Coronary artery (tissue), 2 donors: Measurements from ENCODE around the gene IL17D.

Source experiments
- DNase-seq: peaks from one replicate; pipeline ENCODE4 v3.0.0-alpha.2; 2017; ENCODE audit warnings: low spot score
- H3K27ac ChIP-seq, 2 donors: fragments of 200-600 bp; sonication (generic); one replicate each; pipeline ENCODE4 v1.5.1; 2016 to 2019
- H3K4me3 ChIP-seq: fragments of 200-600 bp; sonication (generic); 2 replicates; pipeline ENCODE4 v1.5.1; 2016; ENCODE audit warnings: mild to moderate bottlenecking, moderate library complexity
- TF ChIP-seq, protein P1 (sequence below): fragments of 200-600 bp; sonication (generic); IDR thresholded peaks from one replicate; pipeline ENCODE4 v1.5.1; 2019; ENCODE audit warnings: antibody characterized with exemption

The IL17D gene

DNA sequence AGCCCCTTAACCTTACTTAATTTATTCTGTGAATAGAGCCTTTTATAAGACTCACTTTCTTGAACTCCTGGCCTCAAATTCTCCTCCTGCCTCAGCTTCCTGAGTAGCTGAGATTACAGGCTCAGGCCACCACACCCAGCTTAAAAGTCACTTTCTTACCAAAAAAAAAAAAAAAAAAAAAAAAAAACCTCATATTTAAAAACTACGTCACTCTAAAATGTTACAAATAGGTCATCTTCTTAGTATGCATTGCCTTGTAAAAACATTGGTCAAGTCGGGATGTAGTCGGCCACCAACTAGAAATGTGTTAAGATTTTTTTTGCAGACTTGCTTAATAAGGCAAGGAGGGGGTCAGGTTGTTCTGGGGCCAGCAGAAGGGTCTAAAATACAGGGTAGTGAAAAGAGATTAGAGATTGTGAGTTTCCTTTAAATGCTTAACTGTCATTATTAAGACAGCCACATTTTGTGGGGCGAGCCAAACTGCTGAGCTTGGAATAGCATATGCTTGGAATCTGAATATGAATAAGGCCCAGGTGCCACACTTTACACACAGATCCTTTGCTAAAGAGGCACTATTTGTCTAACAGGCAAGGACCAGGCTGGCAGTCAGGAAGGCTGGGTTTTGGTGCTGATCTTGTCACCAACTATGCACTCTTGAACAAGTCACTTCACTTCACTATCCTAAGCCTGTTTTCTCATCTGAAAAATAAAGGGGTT is 16.5 kb upstream of the IL17D start:
- Histone ChIP-seq H3K4me3 (no peak overlapping the region), H3K27ac (no peak overlapping the region)
- no peak for DNase-seq
- TF ChIP-seq, protein P1, sequence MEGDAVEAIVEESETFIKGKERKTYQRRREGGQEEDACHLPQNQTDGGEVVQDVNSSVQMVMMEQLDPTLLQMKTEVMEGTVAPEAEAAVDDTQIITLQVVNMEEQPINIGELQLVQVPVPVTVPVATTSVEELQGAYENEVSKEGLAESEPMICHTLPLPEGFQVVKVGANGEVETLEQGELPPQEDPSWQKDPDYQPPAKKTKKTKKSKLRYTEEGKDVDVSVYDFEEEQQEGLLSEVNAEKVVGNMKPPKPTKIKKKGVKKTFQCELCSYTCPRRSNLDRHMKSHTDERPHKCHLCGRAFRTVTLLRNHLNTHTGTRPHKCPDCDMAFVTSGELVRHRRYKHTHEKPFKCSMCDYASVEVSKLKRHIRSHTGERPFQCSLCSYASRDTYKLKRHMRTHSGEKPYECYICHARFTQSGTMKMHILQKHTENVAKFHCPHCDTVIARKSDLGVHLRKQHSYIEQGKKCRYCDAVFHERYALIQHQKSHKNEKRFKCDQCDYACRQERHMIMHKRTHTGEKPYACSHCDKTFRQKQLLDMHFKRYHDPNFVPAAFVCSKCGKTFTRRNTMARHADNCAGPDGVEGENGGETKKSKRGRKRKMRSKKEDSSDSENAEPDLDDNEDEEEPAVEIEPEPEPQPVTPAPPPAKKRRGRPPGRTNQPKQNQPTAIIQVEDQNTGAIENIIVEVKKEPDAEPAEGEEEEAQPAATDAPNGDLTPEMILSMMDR, result no peak

DNA sequence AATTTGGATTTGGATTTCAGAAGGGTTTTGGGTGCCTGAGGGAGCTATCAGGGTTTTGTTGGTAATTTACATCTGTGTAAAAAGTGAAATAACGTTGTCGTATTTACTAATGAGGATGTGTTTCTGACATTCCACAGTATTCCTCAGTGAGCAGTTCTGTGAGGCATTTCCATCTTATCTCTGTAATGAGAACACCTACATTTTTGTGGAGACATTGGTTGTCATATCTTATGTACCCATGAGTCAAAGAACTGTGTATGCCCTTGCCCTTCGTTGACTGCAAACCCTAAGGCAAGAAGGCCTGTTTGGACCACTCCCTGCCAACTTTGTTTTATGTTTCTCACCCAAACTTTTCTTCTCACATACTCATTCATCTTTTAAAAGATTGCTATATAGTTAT is 14.2 kb upstream of the IL17D start:
- Histone ChIP-seq H3K4me3 (no peak overlapping the region), H3K27ac (no peak overlapping the region)
- DNase-seq, result no peak
- TF ChIP-seq, protein P1, result no peak

DNA sequence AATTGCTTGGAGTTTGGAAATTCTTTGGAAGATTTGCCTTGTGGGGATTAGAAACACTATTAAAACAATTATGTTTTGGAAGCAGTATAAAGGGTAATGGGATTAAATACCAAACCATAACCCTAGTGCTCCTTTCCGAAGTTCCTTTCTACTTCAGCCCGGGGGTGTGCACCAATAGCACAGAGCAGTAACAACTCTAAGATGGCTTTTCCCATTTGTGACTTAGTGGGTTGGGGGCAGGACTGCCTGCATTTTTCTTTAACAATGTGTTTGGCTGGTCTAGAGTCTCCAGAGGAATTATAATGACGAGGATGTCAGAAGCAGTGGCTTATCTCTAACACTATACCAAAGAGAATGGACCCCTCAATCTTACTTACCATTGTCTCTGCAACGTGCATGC is 11.9 kb upstream of the IL17D start:
- TF ChIP-seq, protein P1, result no peak
- Histone ChIP-seq H3K4me3 (no peak overlapping the region), H3K27ac (no peak overlapping the region)
- no peak for DNase-seq

DNA sequence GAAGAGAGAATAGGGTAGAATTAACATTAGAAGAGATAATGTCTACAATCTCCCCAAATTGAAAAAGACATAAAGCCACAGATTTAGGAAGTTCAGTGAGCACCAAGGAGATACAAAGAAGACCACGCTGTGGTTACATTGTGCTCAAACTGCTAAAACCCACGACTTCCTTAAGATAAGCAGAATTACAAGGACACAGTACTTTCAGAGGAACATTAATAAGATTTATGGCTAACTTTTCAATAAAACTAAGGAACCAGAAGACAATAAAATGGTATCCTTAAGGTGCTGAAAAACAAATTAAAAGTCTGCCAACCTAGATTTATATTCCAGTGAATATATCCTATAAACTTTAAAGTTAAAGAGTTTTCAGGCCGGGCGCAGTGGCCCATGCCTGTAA is 7.4 kb upstream of the IL17D start:
- Histone ChIP-seq H3K4me3 (no peak overlapping the region), H3K27ac (no peak overlapping the region)
- TF ChIP-seq, protein P1, result no peak
- no peak for DNase-seq

DNA sequence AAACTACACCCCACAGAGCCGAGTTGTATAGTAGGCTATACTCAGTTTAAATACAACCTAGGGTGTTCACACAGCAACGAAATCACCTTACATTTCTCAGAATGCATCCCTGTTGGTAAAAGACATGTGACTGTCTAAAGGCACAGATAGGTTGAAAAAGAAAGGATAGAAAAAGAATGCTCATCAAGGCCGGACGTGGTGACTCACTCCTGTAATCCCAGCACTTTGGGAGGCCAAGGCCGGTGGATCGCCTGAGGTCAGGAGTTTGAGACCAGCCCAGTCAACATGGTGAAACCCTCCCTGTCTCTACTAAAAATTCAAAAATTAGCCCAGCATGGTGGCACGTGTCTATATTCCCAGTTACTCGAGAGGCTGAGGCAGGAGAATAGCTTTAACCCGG is 3.8 kb upstream of the IL17D start:
- Histone ChIP-seq H3K27ac (no peak overlapping the region), H3K4me3 (no peak overlapping the region)
- TF ChIP-seq, protein P1, result no peak
- no peak for DNase-seq

DNA sequence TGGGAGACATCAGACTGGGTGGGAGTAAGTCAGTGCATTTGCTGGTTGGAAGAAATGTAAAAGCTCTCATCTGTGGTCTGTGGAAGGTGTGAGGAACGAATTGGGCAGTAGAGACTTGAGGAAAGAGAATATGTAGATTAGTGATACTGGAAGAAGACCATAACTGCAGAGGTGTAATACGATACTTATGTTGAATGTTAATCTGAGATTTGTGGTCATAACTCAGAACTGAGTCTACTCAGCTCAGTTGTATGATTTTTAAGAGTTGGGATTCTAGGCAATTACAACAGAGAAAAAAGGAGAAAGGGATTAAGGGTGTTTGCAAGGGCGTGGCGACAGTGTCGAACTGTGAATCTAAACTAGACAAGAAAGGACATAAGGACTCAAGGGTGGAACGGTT is 3.2 kb upstream of the IL17D start:
- TF ChIP-seq, protein P1, result no peak
- DNase-seq, result no peak
- H3K27ac ChIP-seq, result no peak overlapping the region
- H3K4me3 ChIP-seq, result no peak overlapping the region

DNA sequence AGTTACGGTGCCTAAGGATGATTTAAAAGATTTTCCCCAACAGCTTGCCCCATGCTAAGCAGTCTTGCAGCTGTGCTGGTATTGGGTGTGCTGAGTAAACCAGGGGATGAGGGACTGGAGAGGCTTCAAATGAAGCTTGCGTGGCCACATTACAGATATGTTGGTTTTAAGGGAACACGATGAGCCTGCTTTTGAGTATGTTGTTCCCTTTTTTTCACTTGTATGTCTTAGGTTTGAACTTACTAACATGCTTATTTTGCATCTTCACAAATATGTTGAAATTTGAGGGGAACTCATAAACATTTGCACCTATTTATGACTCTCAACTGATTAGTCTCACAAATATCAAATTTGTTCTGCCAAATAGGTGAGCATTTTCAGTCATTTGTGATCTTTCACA is 2.0 kb upstream of the IL17D start:
- TF ChIP-seq, protein P1, result no peak
- Histone ChIP-seq H3K4me3 (no peak overlapping the region), H3K27ac (no peak overlapping the region)
- DNase-seq, result no peak
